ENCODE measurements around the gene MED22.

MED22 gene

GRCh38 chr9:133375724-133376654 lies 28.1 kb upstream of the MED22 start, which contains the start of the genes STKLD1 and SURF4 (continued):
- TF ChIP-seq ZNF404 (tag by site-specific recombination; IDR thresholded peaks at IDR 0.05) = no peak
- no peak for TF ChIP-seq FEZF1 (tag by site-specific recombination; IDR thresholded peaks at IDR 0.05)
- TF ChIP-seq PATZ1 (tag by site-specific recombination; IDR thresholded peaks at IDR 0.05) = peak; percentile 76
- 0 out of 2 replicates have a peak, but pooled peaks have one; percentile 10 for TF ChIP-seq ZNF585B (tag by site-specific recombination; IDR thresholded peaks at IDR 0.05)
- no peak for TF ChIP-seq ZNF600 (tag by site-specific recombination; IDR thresholded peaks at IDR 0.05)
- TF ChIP-seq ZNF48 (tag by site-specific recombination; IDR thresholded peaks at IDR 0.05) = no peak
- TF ChIP-seq ZBTB26 (tag by site-specific recombination; optimal IDR thresholded peaks at IDR 0.05) = peak; percentile 48
- no peak for TF ChIP-seq ZNF426 (tag by site-specific recombination; IDR thresholded peaks at IDR 0.05)
- TF ChIP-seq HIC1 (tag by site-specific recombination; IDR thresholded peaks at IDR 0.05) = no peak
- no peak for TF ChIP-seq ZNF280D (tag by site-specific recombination; IDR thresholded peaks at IDR 0.05)
- no peak for TF ChIP-seq REST (tag by site-specific recombination; IDR thresholded peaks at IDR 0.05)
- TF ChIP-seq ZNF133 (tag by site-specific recombination; IDR thresholded peaks at IDR 0.05) = no peak
- TF ChIP-seq ZNF37A (tag by site-specific recombination; IDR thresholded peaks at IDR 0.05) = no peak
- peak; percentile 51; the same call in 1 of the 2 replicates for TF ChIP-seq ZBTB10 (tag by site-specific recombination; IDR thresholded peaks at IDR 0.05)
- 0 out of 2 replicates have a peak, but pooled peaks have one; percentile 5 for TF ChIP-seq EGR2 (tag by site-specific recombination; IDR thresholded peaks at IDR 0.05; ENCODE audit: low read depth)
- no peak for TF ChIP-seq GFI1B (tag by site-specific recombination; IDR thresholded peaks at IDR 0.05)
- TF ChIP-seq ZBTB20 (tag by site-specific recombination; IDR thresholded peaks at IDR 0.05) = peak; percentile 72
- no peak for TF ChIP-seq ZNF132 (tag by site-specific recombination; IDR thresholded peaks at IDR 0.05; ENCODE audit: borderline replicate concordance)
- TF ChIP-seq KLF16 (tag by site-specific recombination; IDR thresholded peaks at IDR 0.05) = peak; percentile 56; the same call in 1 of the 2 replicates
- TF ChIP-seq ZNF488 (tag by site-specific recombination; IDR thresholded peaks at IDR 0.05) = no peak
- no peak for TF ChIP-seq KLF17 (tag by site-specific recombination; IDR thresholded peaks at IDR 0.05)

Data from HEK293 (cell line).